Activated CD8-positive, alpha-beta memory T cell treated with anti-CD3 and anti-CD28 coated beads for 48 hours (primary cell): ENCODE measurements around the gene RBM14.
"Not testable (repeated sequence)": the region's sequence is repeated elsewhere in the genome, so short reads cannot be mapped to it uniquely, and the experiment has no call there.

Source experiments
- DNase-seq, 3 experiments: peaks; one replicate each; pipeline ENCODE4 v3.0.0-alpha.2; 2020; ENCODE audit warnings: low read depth in 2 of 3, low spot score in 2 of 3

The RBM14 gene

GRCh38 chr11:66636411-66636810 lies 20.0 kb downstream of the RBM14 start:
- no peak for DNase-seq

GRCh38 chr11:66637557-66638176 lies 21.2 kb downstream of the RBM14 start:
- DNase-seq: no peak

GRCh38 chr11:66638177-66639065 lies 22.0 kb downstream of the RBM14 start, which contains the start of gene RBM4:
TSS of gene RBM4 (plus strand) at chr11:66638703. CDS start at chr11:66639712, 1,009 bp downstream.
- DNase-seq: peak; percentile 68 to 89 (median 88)

- DNase-seq: no peak
These were observed 22.8 kb downstream of the RBM14 start for GRCh38 chr11:66639066-66639813.

- not testable (repeated sequence) for DNase-seq
These were observed 23.4 kb downstream of the RBM14 start for GRCh38 chr11:66639814-66640340.

GRCh38 chr11:66641834-66642233 lies 25.4 kb downstream of the RBM14 start:
- DNase-seq: no peak

- DNase-seq: no peak
These were observed 27.5 kb downstream of the RBM14 start for GRCh38 chr11:66643745-66644437.

GRCh38 chr11:66646828-66647227 lies 30.4 kb downstream of the RBM14 start:
- no peak for DNase-seq

GRCh38 chr11:66649903-66650302 lies 33.5 kb downstream of the RBM14 start:
- no peak for DNase-seq

GRCh38 chr11:66651016-66651415 lies 34.6 kb downstream of the RBM14 start:
- no peak for DNase-seq

GRCh38 chr11:66652651-66653050 lies 36.2 kb downstream of the RBM14 start:
- no peak for DNase-seq

GRCh38 chr11:66653123-66653522 lies 36.7 kb downstream of the RBM14 start:
- no peak for DNase-seq

GRCh38 chr11:66659763-66660162 lies 43.3 kb downstream of the RBM14 start:
- no peak for DNase-seq

GRCh38 chr11:66663741-66664296 lies 47.4 kb downstream of the RBM14 start:
- no peak for DNase-seq

GRCh38 chr11:66665369-66665768 lies 48.9 kb downstream of the RBM14 start:
- DNase-seq: no peak

- no peak for DNase-seq
These were observed 54.4 kb downstream of the RBM14 start for GRCh38 chr11:66670816-66671215.

- no peak for DNase-seq
These were observed 58.7 kb downstream of the RBM14 start for GRCh38 chr11:66674964-66675602.

- DNase-seq: no peak
These were observed 60.0 kb downstream of the RBM14 start for GRCh38 chr11:66676282-66676919.
